Heart left ventricle (tissue), 16 donors: ENCODE measurements around the gene KCNJ10. TPM values are rescaled to one million over a fixed set of nuclear protein-coding genes. Genes with fewer than 3 reads are reported as not detected.

ENCODE experiments used
- ATAC-seq, 4 donors: fragments of 200-7000 bp; cut with Tn5 transposase; one replicate each; pipeline ENCODE4 v1.9.1; 2020 to 2022; ENCODE audit warnings: moderate library complexity in 4 of 4, mild to moderate bottlenecking in 3 of 4, moderate number of reproducible peaks in 1 of 4
- DNase-seq, 5 donors: peaks; one replicate each; pipeline ENCODE4 v3.0.0-alpha.2; 2020
- H3K27ac ChIP-seq, 12 donors: fragments of 200-600 bp; sonication (generic) in 4 of 12; one replicate each; pipeline versions ENCODE4 v1.5.0 to v1.8.0; 2016 to 2022; ENCODE audit warnings: mild to moderate bottlenecking in 2 of 12
- H3K27me3 ChIP-seq, 9 donors: fragments of 200-600 bp; sonication (generic) in 2 of 9; one replicate each; pipeline versions ENCODE4 v1.5.1 to v1.8.0; 2016 to 2022; ENCODE audit warnings: mild to moderate bottlenecking in 3 of 9
- H3K36me3 ChIP-seq, 9 donors: fragments of 200-600 bp; sonication (generic) in 2 of 9; one replicate each; pipeline versions ENCODE4 v1.5.0 to v1.8.0; 2018 to 2022; ENCODE audit warnings: mild to moderate bottlenecking in 2 of 9
- H3K4me1 ChIP-seq, 12 donors: fragments of 200-600 bp; sonication (generic) in 4 of 12; one replicate each; pipeline versions ENCODE4 v1.5.0 to v1.8.0; 2016 to 2022; ENCODE audit warnings: mild to moderate bottlenecking in 3 of 12
- H3K4me3 ChIP-seq, 12 donors: fragments of 200-600 bp; sonication (generic) in 4 of 12; one replicate each; pipeline versions ENCODE4 v1.5.0 to v1.8.0; 2017 to 2022; ENCODE audit warnings: mild to moderate bottlenecking in 9 of 12, moderate library complexity in 4 of 12
- H3K9me3 ChIP-seq, 12 donors: fragments of 200-600 bp; sonication (generic) in 4 of 12; one replicate each; pipeline versions ENCODE4 v1.5.0 to v1.8.0; 2016 to 2022; ENCODE audit warnings: mild to moderate bottlenecking in 1 of 12
- POLR2A ChIP-seq, 2 donors: fragments of 450-650 bp; IDR thresholded peaks; one replicate each; pipeline ENCODE4 v1.6.1; 2017; ENCODE audit warnings: antibody characterized with exemption in 2 of 2, mild to moderate bottlenecking in 2 of 2, moderate library complexity in 2 of 2
- WGBS, 4 donors: extraction: QIAGEN DNeasy Blood & Tissue Kit in 2 of 4; methylation state at CpG; one replicate each; pipeline versions ENCODE4 v1.1.5 to v1.1.7; 2013 to 2018; 5-methylcytosine and 5-hydroxymethylcytosine counted together
- intact Hi-C, 10 donors: fragments of 100-400 bp; cut with DNase I; formaldehyde crosslinking; loops; one replicate each; pipeline versions ENCODE4 v1.11.1 to v1.14.2; 2022
- polyA plus RNA-seq, 2 donors: library from polyadenylated mRNA; stranded (reverse); fragments of 200-250 nt; gene quantifications; one replicate each; pipeline ENCODE4 v1.2.3, GENCODE V29; 2013
- total RNA-seq, 9 donors: library from RNA; depleted of rRNA in 2 of 9; stranded (reverse); fragments of >200 nt in 2 of 9; fragmentation: NEBNext Ultra II Directional in 3 of 9; extraction: Animal tissue kit (Norgen Biotek cat#: 25700) in 3 of 9; gene quantifications; one replicate each; pipeline versions ENCODE4 v1.1.0 to v1.2.4, GENCODE V29; 2016 to 2023
- TF ChIP-seq, protein P1 (sequence below), 12 donors: fragments of 200-600 bp; sonication (generic) in 4 of 12; IDR thresholded peaks; one replicate each; pipeline versions ENCODE4 v1.5.0 to v1.8.0; 2018 to 2022; ENCODE audit warnings: antibody characterized with exemption in 12 of 12, mild to moderate bottlenecking in 5 of 12
- donor health status: ischemic (EF 13 %, LVEDD 7.1; RV severe dilation, severe dysfunction).
- donor health status: healthy with polysubstance abuse.
- donor health status: DM: no; HTN: yes; CAD: no.
- donor health status: DM: no; HTN: no; CAD: no.
- donor health status: ischemic (EF 25% LVEDD 6.9; RV normal size, moderate dysfunction).
- donor health status: ischemic (EF 25% LVEDD 5.7; RV mildly dilated, moderate dysfunction).
- donor health status: healthy.
- donor health status: DM: yes; HTN: yes; CAD: no.
- donor health status: ischemic (EF 35%, LVEDD 5.7; RV mildly dilated, moderate dysfunction).
- donor health status: nonischemic (EF 11% LVEDD 7.7; RV severe dilation, severe dysfunction).
- donor health status: DM: yes; HTN: yes; CAD: no.
- donor health status: PGD.
- donor health status: ischemic (EF 29% LVEDD 5.4; RV normal size, mild dysfunction).
- donor health status: nonischemic (EF 23%, LVEDD 6.1; RV moderate dilation, normal function).

KCNJ10 gene
- total and polyA plus RNA-seq, 11 donors, result 0.08 to 1.1 (median 0.48) TPM; not detected in 8

GRCh38 chr1:160097151-160097910 lies 27.4 kb upstream of the KCNJ10 start:
- TF ChIP-seq, protein P1, sequence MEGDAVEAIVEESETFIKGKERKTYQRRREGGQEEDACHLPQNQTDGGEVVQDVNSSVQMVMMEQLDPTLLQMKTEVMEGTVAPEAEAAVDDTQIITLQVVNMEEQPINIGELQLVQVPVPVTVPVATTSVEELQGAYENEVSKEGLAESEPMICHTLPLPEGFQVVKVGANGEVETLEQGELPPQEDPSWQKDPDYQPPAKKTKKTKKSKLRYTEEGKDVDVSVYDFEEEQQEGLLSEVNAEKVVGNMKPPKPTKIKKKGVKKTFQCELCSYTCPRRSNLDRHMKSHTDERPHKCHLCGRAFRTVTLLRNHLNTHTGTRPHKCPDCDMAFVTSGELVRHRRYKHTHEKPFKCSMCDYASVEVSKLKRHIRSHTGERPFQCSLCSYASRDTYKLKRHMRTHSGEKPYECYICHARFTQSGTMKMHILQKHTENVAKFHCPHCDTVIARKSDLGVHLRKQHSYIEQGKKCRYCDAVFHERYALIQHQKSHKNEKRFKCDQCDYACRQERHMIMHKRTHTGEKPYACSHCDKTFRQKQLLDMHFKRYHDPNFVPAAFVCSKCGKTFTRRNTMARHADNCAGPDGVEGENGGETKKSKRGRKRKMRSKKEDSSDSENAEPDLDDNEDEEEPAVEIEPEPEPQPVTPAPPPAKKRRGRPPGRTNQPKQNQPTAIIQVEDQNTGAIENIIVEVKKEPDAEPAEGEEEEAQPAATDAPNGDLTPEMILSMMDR (IDR thresholded peaks at IDR 0.05), result no peak
- no peak for TF ChIP-seq POLR2A (IDR thresholded peaks at IDR 0.05)
- DNase-seq (no peak), ATAC-seq (no peak)
- H3K9me3 ChIP-seq, result no peaks in the 10 kb centered on the region
- H3K27ac ChIP-seq, result peak overlapping the region in 5 of 12 donors; percentile 74 to 94 (median 85)
- H3K36me3 ChIP-seq, result peaks cover 0 to 28% (median 9%) of the 10 kb centered on the region in 9 donors
- H3K27me3 ChIP-seq, result no peaks in the 10 kb centered on the region
- 80 to 88% (median 86%) methylated on average over 5 of the region's 5 CpGs for WGBS, 4 donors
- H3K4me3 ChIP-seq, result peak overlapping the region in 11 of 12 donors; percentile 54 to 99 (median 80)
- peaks cover 7 to 44% (median 30%) of the 10 kb centered on the region in 12 donors for H3K4me1 ChIP-seq
- intact Hi-C loops, result loop anchor here in 4 of 10 donors (5.0 to 10.0 kb wide), 4 partner anchors 155 to 277 kb away; partner anchors contain the start of gene PEX19 (in 1 of the 4)

DNA sequence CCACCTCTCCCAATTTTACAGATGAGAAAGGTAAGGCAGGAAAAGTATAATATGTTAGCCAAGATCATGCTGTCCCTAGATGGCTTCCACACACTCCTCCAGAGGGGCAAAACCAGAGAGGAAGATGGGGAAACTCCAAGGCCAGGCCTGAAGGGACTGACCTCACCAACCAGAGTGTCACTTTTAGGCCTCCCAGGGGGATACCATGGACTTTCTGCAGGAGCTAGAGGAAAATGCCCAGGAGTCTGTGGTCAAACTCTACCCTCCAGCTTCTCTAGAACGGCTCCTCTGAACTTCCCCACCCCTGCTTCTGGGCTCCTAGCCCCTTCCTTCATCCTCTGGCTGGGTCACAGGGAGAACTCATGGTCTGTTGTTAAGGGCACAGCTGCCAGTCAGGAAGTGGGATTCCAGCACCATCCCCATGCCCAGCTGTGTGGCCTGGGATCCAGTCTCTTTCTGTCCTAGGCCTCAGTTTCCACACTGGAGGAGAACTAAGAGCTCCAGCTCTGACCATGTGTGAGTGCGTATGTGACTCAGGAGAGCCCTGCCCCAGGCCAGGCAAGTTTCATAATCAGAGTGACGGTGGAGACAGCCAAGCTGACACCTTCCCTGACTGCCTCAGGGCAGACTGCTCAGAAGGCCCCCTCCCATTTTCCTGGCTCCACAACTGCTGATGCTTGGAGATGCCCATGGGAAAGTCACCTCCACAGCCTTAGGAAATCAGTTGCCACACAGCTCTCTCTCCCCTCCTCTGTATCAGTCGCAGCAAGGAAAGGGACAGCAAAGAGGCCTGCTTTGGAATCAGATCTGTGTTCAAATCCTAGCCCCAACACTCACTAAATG lies 26.5 kb upstream of the KCNJ10 start:
- intact Hi-C loops, result loop anchor here in 4 of 10 donors (5.0 to 10.0 kb wide), 4 partner anchors 156 to 278 kb away; partner anchors contain the start of gene PEX19 (in 1 of the 4)
- WGBS, 4 donors, result 67 to 78% (median 73%) methylated on average over 3 to 4 of the region's 4 CpGs
- ATAC-seq (no peak), DNase-seq (no peak)
- TF ChIP-seq, protein P1 (IDR thresholded peaks at IDR 0.05), result no peak
- TF ChIP-seq POLR2A (IDR thresholded peaks at IDR 0.05), result no peak
- Histone ChIP-seq H3K36me3 (peaks cover 0 to 36% (median 17%) of the 10 kb centered on the region in 9 donors), H3K4me1 (peaks cover 7 to 35% (median 23%) of the 10 kb centered on the region in 12 donors), H3K27me3 (no peaks in the 10 kb centered on the region), H3K4me3 (peak overlapping the region in 3 of 12 donors; percentile 76 to 99 (median 91)), H3K9me3 (no peaks in the 10 kb centered on the region), H3K27ac (peak overlapping the region in 1 of 12 donors; percentile 85)

DNA sequence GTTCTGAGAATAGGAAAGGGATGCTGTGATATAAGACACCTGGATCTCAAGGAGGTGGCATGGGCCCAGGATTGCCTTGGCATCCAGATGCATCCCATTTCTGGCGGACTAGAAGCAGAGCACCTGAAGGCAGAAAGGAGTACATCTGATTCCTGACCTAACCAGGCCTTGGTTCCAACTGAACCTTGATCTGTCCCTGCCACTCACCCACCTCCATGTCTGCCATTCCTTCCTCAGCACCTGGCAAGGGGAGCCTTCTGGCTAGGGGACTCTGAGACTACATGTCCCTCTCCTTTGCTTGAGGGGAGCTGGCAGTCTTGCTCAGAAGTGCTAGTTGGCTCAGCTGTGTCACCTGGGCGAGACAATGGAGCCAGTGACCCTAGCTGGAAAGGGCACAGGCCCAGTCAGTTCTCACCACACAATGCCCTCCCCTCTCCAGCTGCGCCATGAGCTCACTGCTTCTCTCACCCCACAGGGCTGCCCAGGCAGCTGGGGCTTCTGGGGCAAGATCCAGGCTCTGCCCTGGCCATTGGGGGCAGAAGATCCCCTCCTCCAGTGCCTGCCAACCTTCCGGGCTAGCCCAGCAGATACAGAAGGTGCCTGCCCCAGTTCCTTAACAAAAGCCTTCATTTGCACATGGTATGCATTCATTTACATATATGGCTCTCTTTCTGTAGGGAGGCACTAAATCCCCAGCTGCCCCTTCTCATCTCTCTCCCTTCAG lies 25.6 kb upstream of the KCNJ10 start:
- TF ChIP-seq POLR2A (IDR thresholded peaks at IDR 0.05), result no peak
- TF ChIP-seq, protein P1 (IDR thresholded peaks at IDR 0.05), result no peak
- Histone ChIP-seq H3K9me3 (no peaks in the 10 kb centered on the region), H3K4me1 (peaks cover 7 to 31% (median 19%) of the 10 kb centered on the region in 12 donors), H3K4me3 (no peak overlapping the region), H3K36me3 (peaks cover 0 to 45% (median 21%) of the 10 kb centered on the region in 9 donors), H3K27me3 (no peaks in the 10 kb centered on the region), H3K27ac (no peak overlapping the region)
- intact Hi-C loops, result loop anchor here in 4 of 10 donors (5.0 to 10.0 kb wide), 4 partner anchors 157 to 279 kb away; partner anchors contain the start of gene PEX19 (in 1 of the 4)
- no peak for ATAC-seq
- no peak for DNase-seq
- 91 to 97% (median 96%) methylated on average over 2 to 4 of the region's 4 CpGs for WGBS, 4 donors
